ENCODE data around the gene GRK5.

- TF ChIP-seq POLR2AphosphoS5 (IDR thresholded peaks at IDR 0.05; ENCODE audit: borderline replicate concordance, low read depth, low read length) (no peak), EZH2 (IDR thresholded peaks at IDR 0.05) (no peak), FOXP2 (optimal IDR thresholded peaks at IDR 0.05; ENCODE audit: control extremely low read depth, extremely low read length, insufficient read depth) (no peak)
These were observed 166.9 kb downstream of the GRK5 start for GRCh38 chr10:119374236-119374635.
